ENCODE data around the gene TSSK2. TPM values are rescaled to one million over a fixed set of nuclear protein-coding genes. Genes with fewer than 3 reads are reported as not detected.

TSSK2 gene
- total RNA-seq, 1 donor, result not detected

GRCh38 chr22:19122752-19123492 lies 8.2 kb upstream of the TSSK2 start:
- DNase-seq (ENCODE audit: low read depth in 2 of 3, low spot score in 2 of 3), result no peak

GRCh38 chr22:19123936-19124335 lies 7.2 kb upstream of the TSSK2 start:
- no peak for DNase-seq (ENCODE audit: low read depth in 2 of 3, low spot score in 2 of 3)

GRCh38 chr22:19124377-19124776 lies 6.7 kb upstream of the TSSK2 start:
- DNase-seq (ENCODE audit: low read depth in 2 of 3, low spot score in 2 of 3), result no peak

GRCh38 chr22:19125011-19125410 lies 6.1 kb upstream of the TSSK2 start:
- DNase-seq (ENCODE audit: low read depth in 2 of 3, low spot score in 2 of 3), result no peak

- no peak for DNase-seq (ENCODE audit: low read depth in 2 of 3, low spot score in 2 of 3)
Observed at GRCh38 chr22:19125474-19126308, 5.4 kb upstream of the TSSK2 start.

GRCh38 chr22:19126309-19127273 lies 4.5 kb upstream of the TSSK2 start:
- no peak for DNase-seq (ENCODE audit: low read depth in 2 of 3, low spot score in 2 of 3)

- no peak for DNase-seq (ENCODE audit: low read depth in 2 of 3, low spot score in 2 of 3)
Observed at GRCh38 chr22:19127329-19128008, 3.6 kb upstream of the TSSK2 start.

GRCh38 chr22:19128009-19128401 lies 3.1 kb upstream of the TSSK2 start:
- no peak for DNase-seq (ENCODE audit: low read depth in 2 of 3, low spot score in 2 of 3)

GRCh38 chr22:19128946-19129727 lies 2.0 kb upstream of the TSSK2 start:
- DNase-seq (ENCODE audit: low read depth in 2 of 3, low spot score in 2 of 3), result no peak

- no peak for DNase-seq (ENCODE audit: low read depth in 2 of 3, low spot score in 2 of 3)
Observed at GRCh38 chr22:19129871-19130270, 1.2 kb upstream of the TSSK2 start.

GRCh38 chr22:19131685-19132015 lies 542 bp downstream of the TSSK2 start:
- DNase-seq (ENCODE audit: low read depth in 2 of 3, low spot score in 2 of 3), result no peak

- DNase-seq (ENCODE audit: low read depth in 2 of 3, low spot score in 2 of 3), result no peak
Observed at GRCh38 chr22:19132153-19132552, 1.0 kb downstream of the TSSK2 start.

GRCh38 chr22:19132693-19133400 lies 1.7 kb downstream of the TSSK2 start:
- no peak for DNase-seq (ENCODE audit: low read depth in 2 of 3, low spot score in 2 of 3)

GRCh38 chr22:19133561-19133960 lies 2.5 kb downstream of the TSSK2 start:
- no peak for DNase-seq (ENCODE audit: low read depth in 2 of 3, low spot score in 2 of 3)

- DNase-seq (ENCODE audit: low read depth in 2 of 3, low spot score in 2 of 3), result no peak
Observed at GRCh38 chr22:19134176-19134831, 3.2 kb downstream of the TSSK2 start.

GRCh38 chr22:19134874-19135273 lies 3.8 kb downstream of the TSSK2 start:
- no peak for DNase-seq (ENCODE audit: low read depth in 2 of 3, low spot score in 2 of 3)

GRCh38 chr22:19136915-19137314 lies 5.8 kb downstream of the TSSK2 start:
- DNase-seq (ENCODE audit: low read depth in 2 of 3, low spot score in 2 of 3), result no peak

GRCh38 chr22:19137384-19138216 lies 6.5 kb downstream of the TSSK2 start:
- no peak for DNase-seq (ENCODE audit: low read depth in 2 of 3, low spot score in 2 of 3)
